GM23338 (cell line): ENCODE data around the gene KLHL18. TPM values are rescaled to one million over a fixed set of nuclear protein-coding genes. Genes with fewer than 3 reads are reported as not detected.

Experiments used
- ATAC-seq: fragments of 200-7000 bp; cut with Tn5 transposase; 3 replicates; pipeline ENCODE4 v1.9.1; 2020
- DNase-seq: peaks from one replicate; pipeline ENCODE4 v3.0.0-alpha.2; 2015; ENCODE audit warnings: low spot score
- H2AFZ ChIP-seq: fragments of 200-600 bp; sonication (generic); 2 replicates; pipeline ENCODE4 v1.8.0; 2016; ENCODE audit warnings: antibody characterized with exemption, mild to moderate bottlenecking, moderate library complexity
- H3F3A ChIP-seq: fragments of 200-600 bp; sonication (generic); replicated peaks from 2 replicates; pipeline ENCODE4 v1.8.0; 2017; ENCODE audit warnings: antibody characterized with exemption, mixed run types, low read depth
- H3K27ac ChIP-seq: fragments of 200-600 bp; sonication (generic); 2 replicates; pipeline ENCODE4 v1.6.1; 2016; ENCODE audit warnings: low read depth
- H3K27me3 ChIP-seq: fragments of 200-600 bp; sonication (generic); 2 replicates; pipeline ENCODE4 v1.8.0; 2016; ENCODE audit warnings: mild to moderate bottlenecking, mixed run types, moderate library complexity; ENCODE audit not compliant: insufficient read depth
- H3K36me3 ChIP-seq: fragments of 200-600 bp; sonication (generic); 2 replicates; pipeline ENCODE4 v1.8.0; 2016; ENCODE audit warnings: mild to moderate bottlenecking; ENCODE audit not compliant: insufficient read depth
- H3K4me1 ChIP-seq: fragments of 200-600 bp; sonication (generic); 2 replicates; pipeline ENCODE4 v1.8.0; 2016; ENCODE audit warnings: mild to moderate bottlenecking, moderate library complexity; ENCODE audit not compliant: insufficient read depth
- H3K4me2 ChIP-seq: fragments of 200-600 bp; sonication (generic); 2 replicates; pipeline ENCODE4 v1.7.1; 2017; ENCODE audit warnings: mixed run types
- H3K4me3 ChIP-seq: fragments of 200-600 bp; sonication (generic); 2 replicates; pipeline ENCODE4 v1.6.1; 2016; ENCODE audit warnings: mixed run types
- H3K79me2 ChIP-seq: fragments of 200-600 bp; sonication (generic); replicated peaks from 2 replicates; pipeline ENCODE4 v1.8.0; 2017; ENCODE audit warnings: mild to moderate bottlenecking; ENCODE audit not compliant: insufficient read depth
- H3K9me2 ChIP-seq: fragments of 200-600 bp; sonication (generic); 2 replicates; pipeline ENCODE4 v1.8.0; 2017; ENCODE audit not compliant: insufficient read depth
- H4K20me1 ChIP-seq: fragments of 200-600 bp; sonication (generic); replicated peaks from 2 replicates; pipeline ENCODE4 v1.8.0; 2017; ENCODE audit warnings: mild to moderate bottlenecking; ENCODE audit not compliant: insufficient read depth
- H3K27ac Mint-ChIP-seq: 2 replicates; pipeline ENCODE4 v1.8.0; 2020; ENCODE audit warnings: inconsistent platforms, mild to moderate bottlenecking, moderate library complexity, mixed read lengths
- H3K27me3 Mint-ChIP-seq: 3 replicates; pipeline ENCODE4 v1.8.0; 2022; ENCODE audit warnings: low read depth, mild to moderate bottlenecking, moderate library complexity, mixed read lengths, inconsistent platforms; ENCODE audit not compliant: insufficient read depth, poor library complexity
- H3K36me3 Mint-ChIP-seq: 3 replicates; pipeline ENCODE4 v1.8.0; 2021; ENCODE audit warnings: low read depth, mild to moderate bottlenecking, inconsistent platforms, moderate library complexity, mixed read lengths
- H3K4me1 Mint-ChIP-seq: 3 replicates; pipeline ENCODE4 v1.8.0; 2020; ENCODE audit warnings: mild to moderate bottlenecking, inconsistent platforms, mixed read lengths
- H3K4me3 Mint-ChIP-seq: 3 replicates; pipeline ENCODE4 v1.8.0; 2021; ENCODE audit warnings: moderate library complexity, mild to moderate bottlenecking, inconsistent platforms, mixed read lengths
- H3K9me3 Mint-ChIP-seq: 3 replicates; pipeline ENCODE4 v1.8.0; 2020; ENCODE audit warnings: moderate library complexity, mild to moderate bottlenecking, inconsistent platforms, mixed read lengths
- EZH2 ChIP-seq: fragments of 200-600 bp; sonication (generic); IDR thresholded peaks from one replicate; pipeline ENCODE4 v1.8.0; 2017; ENCODE audit warnings: antibody characterized with exemption, mild to moderate bottlenecking, low read depth; ENCODE audit not compliant: unreplicated experiment
- EZH2phosphoT487 ChIP-seq: fragments of 200-600 bp; sonication (generic); IDR thresholded peaks from one replicate; pipeline ENCODE4 v1.8.1; 2018; ENCODE audit warnings: antibody characterized with exemption; ENCODE audit not compliant: unreplicated experiment
- JUNB ChIP-seq: IDR thresholded peaks from one replicate; pipeline ENCODE4 v1.6.1; 2016; ENCODE audit warnings: antibody characterized with exemption; ENCODE audit not compliant: unreplicated experiment
- REST ChIP-seq: IDR thresholded peaks from one replicate; pipeline ENCODE4 v1.6.1; 2018; ENCODE audit warnings: antibody characterized with exemption; ENCODE audit not compliant: unreplicated experiment
- ZNF462 ChIP-seq: fragments of 250-450 bp; sonication (Bioruptor Pico); IDR thresholded peaks from 2 replicates; pipeline ENCODE4 v1.5.0; 2020; ENCODE audit warnings: mild to moderate bottlenecking, moderate library complexity
- polyA plus RNA-seq: library from polyadenylated mRNA; unstranded; fragments of >200 nt; fragmentation: Nextera tagmentation; extraction: Ambion mirVana; gene quantifications from 2 replicates; pipeline ENCODE4 v1.2.1, GENCODE V29; 2016
- total RNA-seq: library from RNA; depleted of rRNA; stranded (reverse); fragments of >200 nt; shearing (Covaris generic); gene quantifications from 2 replicates; pipeline ENCODE4 v1.2.3, GENCODE V29; 2014
- TF ChIP-seq, protein P1 (sequence below): IDR thresholded peaks from 2 replicates; pipeline ENCODE4 v1.6.1; 2016; ENCODE audit warnings: antibody characterized with exemption

The KLHL18 gene
- total and polyA plus RNA-seq, 2 experiments from 2014 or later, result 11.3 to 18.1 TPM

DNA sequence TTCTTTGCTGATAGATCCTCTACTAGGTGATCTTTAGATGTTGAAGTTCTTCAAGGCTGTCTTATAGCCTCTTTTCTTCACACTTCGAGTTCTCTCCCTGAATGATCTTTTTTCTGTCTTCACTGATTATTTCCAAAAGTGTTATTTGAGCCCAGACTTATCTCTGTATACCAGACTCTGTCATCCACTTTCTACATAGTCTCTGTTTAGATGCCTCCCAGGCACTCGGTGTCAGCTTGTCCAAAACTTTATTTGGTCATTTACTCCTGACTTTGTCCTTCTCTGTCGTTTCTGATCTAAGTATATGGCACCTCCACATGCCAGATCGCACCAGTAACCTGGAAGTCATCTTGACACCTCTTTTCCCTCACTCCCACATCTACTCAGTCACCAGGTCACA lies 27.6 kb downstream of the KLHL18 start (continued):
- TF ChIP-seq REST, result no peak

DNA sequence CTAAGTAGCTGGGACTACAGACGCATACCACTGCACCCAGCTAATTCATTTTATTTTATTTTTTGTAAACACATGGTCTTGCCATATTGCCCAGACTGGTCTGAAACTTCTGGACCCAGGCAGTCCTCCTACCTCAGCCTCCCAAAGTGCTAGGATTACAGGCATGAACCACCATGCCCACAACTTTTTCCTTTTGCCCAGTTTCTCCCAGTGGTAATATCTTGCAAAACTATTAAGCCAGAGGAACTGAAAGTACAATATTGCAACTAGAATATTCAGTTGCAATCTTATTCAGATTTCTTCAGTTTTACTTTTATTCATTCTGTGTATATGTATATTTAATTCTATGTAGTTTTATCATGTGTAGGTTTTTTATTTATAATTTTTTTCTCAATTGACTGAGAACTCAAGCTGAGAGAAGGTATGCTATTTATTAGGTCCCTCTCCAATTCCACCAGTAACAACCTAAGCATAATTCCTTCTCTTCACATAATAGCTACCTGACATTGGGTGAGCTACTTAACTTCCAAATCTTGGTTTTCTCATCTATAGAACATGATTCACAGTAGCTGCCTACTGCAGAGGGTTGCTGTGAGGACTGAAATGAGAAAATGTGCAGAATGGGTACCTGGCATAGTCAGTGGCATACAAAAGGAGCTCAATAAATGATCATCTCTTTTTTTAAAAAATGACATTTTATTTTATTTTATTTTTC lies 30.8 kb downstream of the KLHL18 start:
- Histone ChIP-seq H3K9me2 (no peaks in the 10 kb centered on the region), H3F3A (no peaks in the 10 kb centered on the region), H3K36me3 (no peaks in the 10 kb centered on the region), H4K20me1 (peaks cover 23% of the 10 kb centered on the region), H2AFZ (no peak overlapping the region), H3K27me3 (no peaks in the 10 kb centered on the region), H3K79me2 (peaks cover 7% of the 10 kb centered on the region; the same call in 1 of the 2 replicates), H3K27ac (0 out of 2 replicates have a peak overlapping the region, but pooled peaks have one; percentile 52), H3K4me1 (peaks cover 5% of the 10 kb centered on the region; the same call in 1 of the 2 replicates), H3K4me3 (no peak overlapping the region), H3K4me2 (no peak overlapping the region)
- no peak for TF ChIP-seq ZNF462 (CRISPR knock-in tag)
- TF ChIP-seq JUNB, result no peak
- TF ChIP-seq EZH2, result no peak
- TF ChIP-seq, protein P1, sequence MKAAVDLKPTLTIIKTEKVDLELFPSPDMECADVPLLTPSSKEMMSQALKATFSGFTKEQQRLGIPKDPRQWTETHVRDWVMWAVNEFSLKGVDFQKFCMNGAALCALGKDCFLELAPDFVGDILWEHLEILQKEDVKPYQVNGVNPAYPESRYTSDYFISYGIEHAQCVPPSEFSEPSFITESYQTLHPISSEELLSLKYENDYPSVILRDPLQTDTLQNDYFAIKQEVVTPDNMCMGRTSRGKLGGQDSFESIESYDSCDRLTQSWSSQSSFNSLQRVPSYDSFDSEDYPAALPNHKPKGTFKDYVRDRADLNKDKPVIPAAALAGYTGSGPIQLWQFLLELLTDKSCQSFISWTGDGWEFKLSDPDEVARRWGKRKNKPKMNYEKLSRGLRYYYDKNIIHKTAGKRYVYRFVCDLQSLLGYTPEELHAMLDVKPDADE, result no peak
- TF ChIP-seq EZH2phosphoT487, result no peak
- Mint-ChIP-seq H3K27me3 (no peaks in the 10 kb centered on the region), H3K4me1 (peaks cover 11% of the 10 kb centered on the region; the same call in 2 of the 3 replicates), H3K36me3 (peaks cover 24% of the 10 kb centered on the region), H3K27ac (no peak overlapping the region), H3K9me3 (peaks cover 17% of the 10 kb centered on the region), H3K4me3 (no peak overlapping the region)
- DNase-seq (no peak), ATAC-seq (no peak)
